GM12878 (cell line): Measurements from ENCODE around the gene GMDS. TPM values are rescaled to one million over a fixed set of nuclear protein-coding genes. Genes with fewer than 3 reads are reported as not detected.

Source experiments
- ATAC-seq: fragments of 200-7000 bp; cut with Tn5 transposase; 3 replicates; pipeline ENCODE4 v1.9.1; 2020; ENCODE audit warnings: mild to moderate bottlenecking, moderate library complexity
- BruUV-seq: library from RNA; stranded (reverse); fragments of 400-500 nt; replicated peaks from 2 replicates; lab custom pipeline; 2021; lab: Mats Ljungman, UMichigan
- CTCF ChIA-PET: fragments of 300-600 bp; sonication (Branson Sonifier 250); formaldehyde crosslinking; extraction: SDS; loops from one replicate; lab custom pipeline; 2021; ENCODE audit warnings: inconsistent platforms; lab: Yijun Ruan, JAX
- POLR2A ChIA-PET: fragments of 350-600 bp; formaldehyde crosslinking; extraction: SDS; loops from one replicate; lab custom pipeline; 2021; ENCODE audit warnings: inconsistent platforms; lab: Charles Lee
- RAD21 ChIA-PET: fragments of 300-600 bp; sonication (Branson Sonifier 250); formaldehyde crosslinking; loops from one replicate; lab custom pipeline; 2023; ENCODE audit warnings: antibody characterized with exemption; ENCODE audit not compliant: unreplicated experiment; lab: Charles Lee
- SMC1A ChIA-PET: fragments of 300-600 bp; sonication (Branson Sonifier 250); formaldehyde crosslinking; loops from one replicate; lab custom pipeline; 2023; ENCODE audit not compliant: unreplicated experiment, uncharacterized antibody; lab: Charles Lee
- DNase-seq: peaks from one replicate; pipeline ENCODE4 v3.0.0-alpha.2; 2011; ENCODE audit warnings: low read depth, low spot score
- FAIRE-seq: peaks from 3 replicates; lab custom pipeline; 2011; peaks lifted over from hg19 to GRCh38; lab: Jason Lieb, UNC
- H2AFZ ChIP-seq: 2 replicates; pipeline ENCODE4 v1.6.0; 2011; ENCODE audit warnings: low read depth, low read length, control low read depth; ENCODE audit not compliant: control insufficient read depth
- H3K27ac ChIP-seq: 2 replicates; pipeline ENCODE4 v1.5.1; 2011; ENCODE audit warnings: control low read depth; ENCODE audit not compliant: control insufficient read depth, insufficient read depth
- H3K27me3 ChIP-seq, 2 experiments: replicated peaks in 1 of 2; 2 replicates each; pipeline versions ENCODE4 v1.6.0 to v1.6.1; 2011; ENCODE audit warnings: low read length in 1 of 2; ENCODE audit not compliant: control insufficient read depth in 2 of 2, insufficient read depth in 2 of 2
- H3K36me3 ChIP-seq, 2 experiments: 2 replicates each; pipeline ENCODE4 v1.5.1; 2011; ENCODE audit warnings: low read length in 1 of 2; ENCODE audit not compliant: control insufficient read depth in 2 of 2, insufficient read depth in 2 of 2
- H3K4me1 ChIP-seq: 2 replicates; pipeline ENCODE4 v1.6.1; 2011; ENCODE audit warnings: mild to moderate bottlenecking, low read length, moderate library complexity, mixed read lengths; ENCODE audit not compliant: control insufficient read depth, insufficient read depth
- H3K4me2 ChIP-seq: 2 replicates; pipeline ENCODE4 v1.6.0; 2011; ENCODE audit warnings: control low read depth; ENCODE audit not compliant: control insufficient read depth, insufficient read depth
- H3K4me3 ChIP-seq: fragments of 200-600 bp; sonication (generic); 2 replicates; pipeline ENCODE4 v1.5.1; 2016
- H3K79me2 ChIP-seq: 2 replicates; pipeline ENCODE4 v1.6.0; 2011; ENCODE audit warnings: low read length; ENCODE audit not compliant: control insufficient read depth, insufficient read depth
- H3K9ac ChIP-seq: 2 replicates; pipeline ENCODE4 v1.8.0; 2011; ENCODE audit warnings: low read length, control low read depth, mixed read lengths; ENCODE audit not compliant: control insufficient read depth, insufficient read depth
- H3K9me3 ChIP-seq: replicated peaks from 3 replicates; pipeline ENCODE4 v1.5.1; 2011; ENCODE audit warnings: mild to moderate bottlenecking, low read length; ENCODE audit not compliant: control insufficient read depth, insufficient read depth
- H4K20me1 ChIP-seq: 2 replicates; pipeline ENCODE4 v1.6.0; 2011; ENCODE audit not compliant: control insufficient read depth, insufficient read depth
- ASH2L ChIP-seq: fragments of 300-600, 200-600 bp; sonication (generic); IDR thresholded peaks from 2 replicates; pipeline ENCODE4 v1.6.1; 2017; ENCODE audit warnings: low read depth, mild to moderate bottlenecking, borderline replicate concordance
- ATF2 ChIP-seq: IDR thresholded peaks from 2 replicates; pipeline ENCODE4 v1.6.1; 2012; ENCODE audit warnings: low read length, inconsistent platforms
- BRCA1 ChIP-seq: IDR thresholded peaks from 2 replicates; pipeline ENCODE4 v1.6.1; 2011; ENCODE audit warnings: low read depth, low read length, improper control_type of control experiment
- CHD1 ChIP-seq: IDR thresholded peaks from 2 replicates; pipeline ENCODE4 v1.6.1; 2012; ENCODE audit warnings: low read depth, low read length, improper control_type of control experiment
- EGR1 ChIP-seq, 2 experiments: IDR thresholded peaks; 1 replicate in 1 of 2; 2 replicates in 1 of 2; pipeline ENCODE4 v1.6.1; 2011 to 2012; ENCODE audit warnings: low read depth in 2 of 2, low read length in 2 of 2, borderline replicate concordance in 1 of 2, mild to moderate bottlenecking in 1 of 2, moderate library complexity in 1 of 2
- GATAD2B ChIP-seq: fragments of 450-650 bp; conservative IDR thresholded peaks from 2 replicates; pipeline ENCODE4 v1.6.1; 2017; ENCODE audit warnings: low read depth, mild to moderate bottlenecking, moderate library complexity
- KAT2A ChIP-seq: conservative IDR thresholded peaks from 2 replicates; pipeline ENCODE4 v1.6.1; 2011; ENCODE audit warnings: low read depth, low read length; ENCODE audit not compliant: control insufficient read depth
- KLF5 ChIP-seq: fragments of 450-650 bp; IDR thresholded peaks from 2 replicates; pipeline ENCODE4 v1.6.1; 2014; ENCODE audit warnings: mild to moderate bottlenecking; ENCODE audit not compliant: partially characterized antibody
- MLLT1 ChIP-seq: fragments of 450-650 bp; IDR thresholded peaks from 2 replicates; pipeline ENCODE4 v1.6.1; 2016; ENCODE audit warnings: mild to moderate bottlenecking
- NFYB ChIP-seq: IDR thresholded peaks from 2 replicates; pipeline ENCODE4 v1.6.1; 2011; ENCODE audit warnings: low read depth, mild to moderate bottlenecking, low read length, improper control_type of control experiment, moderate library complexity; ENCODE audit not compliant: insufficient read depth
- RAD51 ChIP-seq: fragments of 450-650 bp; IDR thresholded peaks from 2 replicates; pipeline ENCODE4 v1.6.1; 2016; ENCODE audit warnings: moderate library complexity, mild to moderate bottlenecking, inconsistent platforms
- RB1 ChIP-seq: fragments of 450-650 bp; formaldehyde crosslinking; IDR thresholded peaks from 2 replicates; pipeline ENCODE4 v1.6.1; 2017; ENCODE audit warnings: mild to moderate bottlenecking, borderline replicate concordance
- SMAD5 ChIP-seq: IDR thresholded peaks from 2 replicates; pipeline ENCODE4 v1.6.1; 2016; ENCODE audit warnings: antibody characterized with exemption, low read depth
- TBL1XR1 ChIP-seq: IDR thresholded peaks from 2 replicates; pipeline ENCODE4 v1.6.1; 2012; ENCODE audit warnings: low read depth, low read length, improper control_type of control experiment
- WGBS: methylation state at CpG from one replicate; pipeline ENCODE4 v1.1.6; 2016; ENCODE audit warnings: low lambda C conversion rate; ENCODE audit not compliant: insufficient replicate concordance, insufficient coverage; ENCODE audit errors: missing lambda C conversion rate; 5-methylcytosine and 5-hydroxymethylcytosine counted together
- in situ Hi-C: fragments of 300-500 bp; cut with MboI; formaldehyde crosslinking; loops from 9 replicates; pipeline ENCODE4 v1.14.3; 2018; ENCODE audit warnings: mixed read lengths
- intact Hi-C: fragments of 100-400 bp; cut with micrococcal nuclease; formaldehyde crosslinking; loops from one replicate; pipeline ENCODE4 v1.14.2; 2022; ENCODE audit not compliant: unreplicated experiment
- polyA plus RNA-seq, 11 experiments: library from polyadenylated mRNA; depleted of rRNA in 4 of 11; unstranded in 6 of 11; stranded (reverse) in 5 of 11; fragments of >200 nt; fragmentation: Nextera tagmentation in 4 of 11; fragmentation: Illumina TruSeq in 1 of 11; extraction: Ambion mirVana in 4 of 11; extraction: Trizol in 1 of 11; gene quantifications; 1 replicate in 1 of 11; 2 replicates in 10 of 11; pipeline versions ENCODE4 v1.2.1 to v1.2.3, GENCODE V29; 2011 to 2016; ENCODE audit warnings: inconsistent platforms in 2 of 11, missing spikeins in 2 of 11, low read depth in 1 of 11
- total RNA-seq, 4 experiments: library from RNA; depleted of rRNA in 3 of 4; stranded (reverse); fragments of >200 nt in 3 of 4; fragmentation: Illumina TruSeq in 1 of 4; extraction: Trizol in 1 of 4; gene quantifications; 2 replicates each; pipeline versions ENCODE4 v1.2.1 to v1.2.3, GENCODE V29; 2013 to 2021
- TF ChIP-seq, protein P1 (sequence below): IDR thresholded peaks from 2 replicates; pipeline ENCODE4 v1.6.1; 2011; ENCODE audit warnings: borderline replicate concordance, low read depth, mild to moderate bottlenecking, moderate library complexity, mixed read lengths, low read length; ENCODE audit not compliant: insufficient read depth; ENCODE audit errors: extremely low read length

The GMDS gene
- total and polyA plus RNA-seq, 10 of the 15 experiments (the other 5 are each of a cell fraction or from before 2014, with no cell fraction given) = 0.61 to 53.8 (median 29.3) TPM

GRCh38 chr6:1871724-1872315 is 373.6 kb downstream of the GMDS start:
- no TSS peak for BruUV-seq
- H3K36me3 ChIP-seq = no peaks in the 10 kb centered on the region
- no peak overlapping the region for H2AFZ ChIP-seq
- intact Hi-C loops (no loop called here), in situ Hi-C loops (no loop called here)
- H3K9ac ChIP-seq = no peak overlapping the region
- no peaks in the 10 kb centered on the region for H3K9me3 ChIP-seq
- no peak for DNase-seq
- H3K4me1 ChIP-seq = peaks cover 13% of the 10 kb centered on the region
- H3K27me3 ChIP-seq = no peaks in the 10 kb centered on the region
- WGBS = 96% methylated on average over 8 of the region's 8 CpGs
- H4K20me1 ChIP-seq = no peaks in the 10 kb centered on the region
- no peak overlapping the region for H3K27ac ChIP-seq
- CTCF ChIA-PET = no interaction called here
- H3K4me2 ChIP-seq = no peak overlapping the region
- RAD21 ChIA-PET = no interaction called here
- TF ChIP-seq EGR1 (IDR thresholded peaks at IDR 0.05; ENCODE audit: borderline replicate concordance in 1 of 2, low read depth in 2 of 2, low read length in 2 of 2) (no peak), KAT2A (no peak), BRCA1 (no peak), GATAD2B (no peak), TBL1XR1 (no peak), MLLT1 (no peak), ASH2L (no peak), ATF2 (no peak), SMAD5 (no peak), NFYB (no peak), CHD1 (no peak), RAD51 (no peak), KLF5 (no peak), RB1 (no peak)
- TF ChIP-seq, protein P1, sequence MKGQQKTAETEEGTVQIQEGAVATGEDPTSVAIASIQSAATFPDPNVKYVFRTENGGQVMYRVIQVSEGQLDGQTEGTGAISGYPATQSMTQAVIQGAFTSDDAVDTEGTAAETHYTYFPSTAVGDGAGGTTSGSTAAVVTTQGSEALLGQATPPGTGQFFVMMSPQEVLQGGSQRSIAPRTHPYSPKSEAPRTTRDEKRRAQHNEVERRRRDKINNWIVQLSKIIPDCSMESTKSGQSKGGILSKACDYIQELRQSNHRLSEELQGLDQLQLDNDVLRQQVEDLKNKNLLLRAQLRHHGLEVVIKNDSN = no peak
- POLR2A ChIA-PET = no interaction called here
- no peak for FAIRE-seq
- SMC1A ChIA-PET = no interaction called here
- no peak overlapping the region for H3K4me3 ChIP-seq
- no peak for ATAC-seq
- no peaks in the 10 kb centered on the region for H3K79me2 ChIP-seq
